ENCODE data around the gene PTBP1. TPM values are rescaled to one million over a fixed set of nuclear protein-coding genes. Genes with fewer than 3 reads are reported as not detected.

Gene PTBP1
- total and polyA plus RNA-seq, 2 experiments from 2014 or later, result 539 to 632 TPM

- Histone ChIP-seq H3F3A (replicated peaks; ENCODE audit: low read depth) (0 out of 2 replicates have a peak, but pooled peaks cover 7% of the 10 kb centered on the region), H3K4me3 (no peak overlapping the region), H3K4me2 (no peak overlapping the region), H3K79me2 (replicated peaks; ENCODE audit: insufficient read depth) (no peaks in the 10 kb centered on the region), H3K27me3 (ENCODE audit: insufficient read depth) (no peaks in the 10 kb centered on the region), H2AFZ (no peak overlapping the region), H4K20me1 (replicated peaks; ENCODE audit: insufficient read depth) (no peaks in the 10 kb centered on the region), H3K4me1 (ENCODE audit: insufficient read depth) (no peaks in the 10 kb centered on the region), H3K27ac (ENCODE audit: low read depth) (no peak overlapping the region), H3K9me2 (ENCODE audit: insufficient read depth) (no peaks in the 10 kb centered on the region), H3K36me3 (ENCODE audit: insufficient read depth) (no peaks in the 10 kb centered on the region)
- no peaks in the 10 kb centered on the region for H3K4me1 Mint-ChIP-seq
- no peak overlapping the region for H3K27ac Mint-ChIP-seq
- peaks cover 8% of the 10 kb centered on the region for H3K27me3 Mint-ChIP-seq (ENCODE audit: insufficient read depth, low read depth, poor library complexity)
- DNase-seq (ENCODE audit: low spot score) (no peak), ATAC-seq (no peak)
- H3K4me3 Mint-ChIP-seq, result no peak overlapping the region
- H3K36me3 Mint-ChIP-seq (ENCODE audit: low read depth), result no peaks in the 10 kb centered on the region; the same call in 1 of the 3 replicates
- TF ChIP-seq ZNF462 (CRISPR knock-in tag; IDR thresholded peaks at IDR 0.05) (no peak), ZNF114 (CRISPR knock-in tag; IDR thresholded peaks at IDR 0.05) (no peak), REST (IDR thresholded peaks at IDR 0.05; ENCODE audit: unreplicated experiment) (no peak), CTCF (conservative IDR thresholded peaks at IDR 0.05; ENCODE audit: low read depth in 2 of 2) (no peak)
- peaks cover 10% of the 10 kb centered on the region; the same call in 2 of the 3 replicates for H3K9me3 Mint-ChIP-seq
Observed at GRCh38 chr19:749811-750210, 47.4 kb upstream of the PTBP1 start.
